GM21360 (cell line): ENCODE data around the gene MRPL52.
"Not testable (repeated sequence)": the region's sequence is repeated elsewhere in the genome, so short reads cannot be mapped to it uniquely, and the experiment has no call there.

Experiments
- ATAC-seq: cut with Tn5 transposase; IDR thresholded peaks from one replicate; pipeline ENCODE4 v1.9.1; 2021; ENCODE audit warnings: mild to moderate bottlenecking, moderate library complexity; ENCODE audit not compliant: unreplicated experiment

MRPL52 gene

DNA sequence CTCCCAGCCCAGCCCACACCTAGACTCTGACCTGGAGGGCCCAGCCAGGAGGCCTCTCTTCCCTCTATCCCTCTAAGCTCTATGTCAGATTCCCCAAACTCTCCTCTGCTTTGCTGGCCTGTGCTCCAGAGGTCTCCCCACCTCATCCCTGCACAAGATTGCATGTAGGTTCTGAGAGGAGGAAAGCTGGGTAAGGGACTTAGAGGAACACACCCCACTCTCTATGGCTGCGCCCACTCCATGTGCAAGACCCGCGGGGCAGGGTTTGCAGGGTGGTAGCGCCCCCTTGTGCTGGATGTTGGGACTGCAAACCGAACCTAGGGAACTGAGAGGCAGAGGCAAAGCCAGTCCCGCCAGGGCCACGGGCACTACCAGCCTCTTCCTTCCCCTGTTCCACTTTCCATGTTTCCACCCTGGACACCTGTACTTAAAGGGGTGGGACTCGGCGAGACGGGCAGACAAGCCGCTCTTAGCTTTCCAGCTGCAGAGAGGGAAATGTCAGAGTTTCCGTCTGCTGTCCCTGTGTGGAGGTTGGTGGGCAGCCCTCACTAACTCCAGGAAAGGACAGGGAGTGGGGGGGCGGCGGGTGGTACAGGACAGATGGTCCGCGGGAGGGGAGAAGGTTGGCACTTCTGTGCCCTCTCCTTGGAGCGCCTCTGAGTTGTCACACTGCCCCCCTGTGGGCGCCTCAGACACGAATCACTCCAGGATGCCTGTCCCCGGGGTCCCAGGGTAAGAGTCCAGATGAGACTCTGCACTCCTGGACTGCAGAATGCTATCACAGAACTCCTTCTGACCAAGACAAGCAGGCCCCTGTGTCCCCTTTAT is 23.5 kb downstream of the MRPL52 start:
- peak; percentile 77 for ATAC-seq

DNA sequence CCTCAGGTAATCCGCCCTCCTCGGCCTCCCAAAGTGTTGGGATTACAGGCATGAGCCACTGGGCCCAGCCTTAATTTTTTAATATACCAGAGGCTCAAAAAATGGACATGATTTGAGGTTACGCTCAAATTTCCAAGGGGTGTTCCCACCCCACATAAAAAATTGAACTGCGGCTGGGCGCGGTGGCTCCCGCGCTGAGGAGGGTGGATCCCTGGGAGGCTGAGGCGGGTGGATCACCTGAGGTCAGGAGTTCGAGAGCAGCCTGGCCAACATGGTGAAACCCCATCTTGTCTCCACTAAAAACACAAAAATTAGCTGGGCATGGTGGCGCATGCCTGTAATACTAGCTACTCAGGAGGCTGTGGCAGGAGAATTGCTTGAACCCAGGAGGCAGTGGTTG is 24.6 kb downstream of the MRPL52 start:
- ATAC-seq = not testable (repeated sequence)

DNA sequence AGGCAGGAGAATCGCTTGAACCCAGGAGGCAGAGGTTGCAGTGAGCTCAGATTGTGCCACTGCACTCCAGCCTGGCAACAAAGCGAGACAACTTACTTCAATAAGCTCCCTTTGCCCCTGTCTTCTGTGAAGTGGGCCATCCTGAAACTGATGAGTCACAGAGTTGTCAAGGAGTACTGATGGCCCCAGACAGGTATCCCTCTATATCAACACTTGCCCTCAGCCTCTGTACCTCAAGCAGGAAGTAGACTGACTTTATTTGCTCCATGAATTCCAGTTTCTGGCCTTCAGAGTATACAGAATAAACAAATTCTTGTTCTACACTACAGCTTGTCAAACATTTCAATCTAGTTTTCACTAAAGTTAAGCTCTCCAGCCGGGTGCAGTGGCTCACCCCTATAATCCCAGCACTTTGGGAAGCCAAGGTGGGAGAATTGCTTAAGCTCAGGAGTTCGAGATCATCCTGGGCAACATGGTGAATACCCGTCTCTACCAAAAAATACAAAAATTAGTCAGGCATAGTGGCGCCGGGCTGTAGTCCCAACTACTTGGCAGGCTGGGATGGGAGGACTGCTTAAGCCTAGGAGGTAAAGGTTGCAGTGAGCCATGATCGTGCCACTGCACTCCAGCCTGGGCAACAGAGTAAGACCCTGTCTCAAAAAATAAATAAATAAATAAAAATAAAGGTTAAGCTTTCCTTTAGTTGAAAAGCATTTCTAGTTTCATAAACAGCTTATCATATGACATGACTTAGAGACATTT is 25.5 kb downstream of the MRPL52 start:
- no peak for ATAC-seq

DNA sequence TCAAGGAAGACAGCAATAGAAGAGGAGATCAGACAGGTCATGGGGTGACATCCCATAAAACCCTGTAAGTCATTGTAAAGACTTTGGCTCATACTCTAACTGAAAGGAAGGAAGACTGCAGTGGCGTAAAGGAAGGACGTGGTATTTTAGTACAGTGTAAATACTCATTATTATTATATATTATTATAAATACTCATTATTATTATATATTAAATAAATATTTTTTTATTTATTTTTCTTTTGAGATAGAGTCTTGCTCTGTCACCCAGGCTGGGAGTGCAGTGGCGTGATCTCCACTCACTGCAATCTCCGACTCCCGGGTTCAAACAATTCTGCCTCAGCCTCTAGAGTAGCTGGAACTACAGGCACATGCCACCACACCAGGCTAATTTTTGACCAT is 26.7 kb downstream of the MRPL52 start:
- no peak for ATAC-seq

DNA sequence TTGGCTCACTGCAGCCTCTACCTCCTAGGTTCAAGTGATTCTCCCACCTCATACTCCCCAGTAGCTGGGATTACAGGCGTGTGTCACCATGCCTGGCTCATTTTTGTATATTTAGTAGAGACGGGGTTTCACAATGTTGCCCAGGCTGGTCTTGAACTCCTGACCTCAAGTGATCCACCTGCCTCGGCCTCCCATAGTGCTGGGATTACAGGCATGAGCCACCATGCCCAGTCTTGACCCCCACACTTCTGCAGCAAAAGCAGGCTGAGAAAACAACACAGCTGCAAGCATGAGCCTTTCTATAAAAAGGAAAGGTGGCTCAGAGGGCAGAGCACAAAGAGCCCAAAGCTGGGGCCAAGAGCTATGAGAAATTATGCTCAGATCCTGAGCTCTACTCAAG is 30.7 kb downstream of the MRPL52 start:
- ATAC-seq = not testable (repeated sequence)

DNA sequence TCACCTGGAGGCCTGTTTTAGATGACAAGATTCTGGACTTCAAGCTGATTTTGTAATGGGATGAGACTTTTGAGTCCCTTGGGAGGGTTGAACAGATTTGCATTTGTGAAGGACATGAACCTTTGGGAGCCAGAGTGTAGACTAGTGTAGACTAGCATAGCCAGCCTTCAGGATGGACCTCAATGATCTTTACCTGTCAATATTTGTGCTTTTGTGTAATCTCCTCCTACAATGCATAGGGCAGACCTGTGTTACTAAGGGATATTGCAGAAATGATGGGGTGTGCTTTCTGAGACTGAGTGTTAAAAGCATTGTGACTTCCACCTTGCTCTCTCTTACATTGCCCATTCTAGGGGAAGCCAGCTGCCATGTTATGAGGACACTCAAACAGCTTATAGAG is 32.0 kb downstream of the MRPL52 start:
- ATAC-seq = no peak

DNA sequence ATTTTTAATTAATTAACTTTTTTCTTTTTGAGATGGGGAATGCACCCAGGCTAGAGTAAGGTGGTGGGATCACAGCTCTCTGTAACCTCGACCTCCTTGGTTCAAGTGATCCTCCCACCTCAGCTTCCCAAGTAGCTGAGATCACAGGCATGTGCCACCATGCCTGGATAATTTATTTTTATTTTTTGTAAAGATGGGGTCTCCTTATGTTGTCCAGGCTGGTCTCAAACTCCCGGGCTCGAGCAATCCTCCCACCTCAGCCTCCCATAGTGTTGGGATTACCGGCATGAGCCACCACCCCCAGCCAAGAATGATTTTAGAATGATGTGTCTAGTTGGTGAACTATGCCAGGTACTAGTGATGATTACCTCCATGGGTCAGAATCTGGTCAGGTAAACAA is 35.3 kb downstream of the MRPL52 start:
- no peak for ATAC-seq

DNA sequence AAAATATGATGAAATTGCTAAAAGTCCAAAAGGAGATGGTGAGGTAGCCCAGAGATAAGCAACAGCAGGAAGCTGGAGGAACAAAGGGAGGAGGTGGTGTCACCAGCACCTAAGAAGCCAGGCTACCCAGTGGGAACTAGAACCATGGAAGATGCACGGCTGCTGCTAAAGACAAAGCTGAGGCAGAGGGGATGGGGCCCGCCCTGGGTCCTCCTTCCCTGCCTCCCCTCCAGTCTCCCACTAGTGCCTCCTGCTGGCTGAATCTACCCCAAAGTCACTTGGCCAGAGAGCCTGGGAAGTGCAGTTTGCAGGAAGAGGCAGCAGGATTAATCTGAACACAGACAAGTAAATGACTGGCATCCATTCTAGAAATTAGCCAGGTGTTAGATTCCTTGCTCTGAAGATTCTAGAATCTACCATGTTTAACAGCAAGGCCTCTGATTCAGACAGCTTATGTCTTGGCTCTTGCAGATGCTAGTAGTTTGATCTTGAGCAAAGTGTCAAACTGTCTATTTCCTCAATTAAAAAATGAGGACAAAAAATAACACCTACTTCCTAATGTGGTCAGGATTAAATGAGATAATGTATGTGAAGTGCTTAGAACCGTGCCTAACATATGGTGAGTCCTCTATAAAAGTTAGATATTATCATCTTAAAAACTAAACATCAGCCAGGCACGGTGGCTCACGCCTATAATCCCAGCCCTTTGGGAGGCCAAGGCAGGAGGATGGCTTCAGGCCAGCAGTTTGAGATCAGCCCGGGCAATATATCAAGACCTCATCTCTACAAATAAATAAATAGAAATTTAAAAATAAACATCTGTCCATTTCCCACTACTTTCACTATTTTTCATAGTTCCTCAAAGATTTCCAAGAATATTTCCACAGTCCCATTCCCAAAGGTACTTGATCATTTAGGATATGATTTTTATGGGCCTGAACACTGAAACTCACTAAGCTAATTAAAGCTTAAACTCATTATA is 36.0 kb downstream of the MRPL52 start:
- no peak for ATAC-seq

DNA sequence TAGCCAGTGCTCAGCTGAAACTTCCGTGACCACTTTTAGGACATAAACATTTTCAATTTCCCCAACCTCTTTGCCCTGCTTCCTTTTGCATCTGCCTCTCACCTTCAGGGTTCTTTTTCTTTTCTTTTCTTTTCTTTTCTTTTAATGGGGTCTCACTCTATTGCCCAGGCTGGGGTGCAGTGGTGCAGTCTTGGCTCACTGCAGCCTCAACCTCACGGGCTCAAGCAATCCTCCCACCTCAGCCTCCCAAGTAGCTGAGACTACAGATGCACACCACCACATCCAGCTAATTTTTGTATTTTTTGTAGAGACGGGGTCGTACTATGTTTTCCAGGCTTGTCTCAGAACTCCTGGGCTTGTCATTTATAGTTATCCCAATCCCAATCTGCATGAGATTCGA is 37.2 kb downstream of the MRPL52 start:
- ATAC-seq = no peak

DNA sequence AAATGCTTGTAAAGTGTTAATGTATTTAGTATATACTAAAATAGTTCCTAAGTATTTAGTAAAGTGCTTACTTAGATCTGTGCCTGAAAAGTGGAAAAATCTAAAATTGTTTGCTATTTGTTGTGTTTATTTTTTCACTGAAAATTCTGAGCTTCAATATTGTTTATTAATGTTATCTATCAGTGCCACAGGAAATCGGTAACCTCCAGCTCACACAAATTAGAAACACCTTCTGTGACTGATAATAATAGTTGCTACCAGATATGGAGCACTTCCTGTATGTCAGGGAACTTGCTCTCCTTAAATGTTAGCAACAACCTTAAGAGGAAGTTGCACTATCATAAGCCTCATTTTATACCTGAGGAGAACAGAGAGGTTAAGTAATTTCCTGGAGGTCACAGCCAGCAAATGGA is 41.1 kb downstream of the MRPL52 start:
- peak; percentile 28 for ATAC-seq

DNA sequence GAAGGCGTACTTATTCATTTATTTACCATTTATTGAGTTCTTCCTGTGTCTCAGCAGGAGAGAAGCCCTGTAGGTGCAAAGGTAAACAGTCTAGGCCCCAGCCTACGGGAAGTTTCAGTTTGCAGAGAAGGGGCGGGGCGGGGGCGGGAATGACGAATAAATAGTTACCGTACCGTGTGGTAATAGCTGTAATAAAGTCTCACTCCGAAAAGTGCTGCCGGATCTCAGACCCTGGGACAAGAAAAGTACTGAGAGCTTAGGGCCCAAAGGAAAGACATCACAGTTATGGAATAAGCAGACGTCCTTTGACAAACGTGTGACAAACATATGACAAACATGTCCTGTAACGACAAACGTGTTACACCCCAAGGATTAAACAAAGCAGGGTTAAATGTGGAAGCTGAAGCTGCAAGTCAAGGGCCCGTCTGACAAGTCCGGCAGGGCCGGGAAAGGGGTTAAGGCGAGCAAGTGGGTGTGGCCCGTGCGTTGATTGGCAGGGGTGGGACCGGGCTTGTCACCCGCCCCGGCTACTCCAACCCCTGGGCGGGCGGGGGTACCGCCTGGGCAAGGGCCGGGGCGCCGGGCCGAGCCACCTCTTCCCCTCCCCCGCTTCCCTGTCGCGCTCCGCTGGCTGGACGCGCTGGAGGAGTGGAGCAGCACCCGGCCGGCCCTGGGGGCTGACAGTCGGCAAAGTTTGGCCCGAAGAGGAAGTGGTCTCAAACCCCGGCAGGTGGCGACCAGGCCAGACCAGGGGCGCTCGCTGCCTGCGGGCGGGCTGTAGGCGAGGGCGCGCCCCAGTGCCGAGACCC is 41.7 kb downstream of the MRPL52 start, which contains the start of gene LRP10:
Gene LRP10 (plus strand): TSS at position 517 of the 809 bp plus-strand sequence. CDS start 564 bp downstream, outside the sequence.
- ATAC-seq = peak; percentile 72

DNA sequence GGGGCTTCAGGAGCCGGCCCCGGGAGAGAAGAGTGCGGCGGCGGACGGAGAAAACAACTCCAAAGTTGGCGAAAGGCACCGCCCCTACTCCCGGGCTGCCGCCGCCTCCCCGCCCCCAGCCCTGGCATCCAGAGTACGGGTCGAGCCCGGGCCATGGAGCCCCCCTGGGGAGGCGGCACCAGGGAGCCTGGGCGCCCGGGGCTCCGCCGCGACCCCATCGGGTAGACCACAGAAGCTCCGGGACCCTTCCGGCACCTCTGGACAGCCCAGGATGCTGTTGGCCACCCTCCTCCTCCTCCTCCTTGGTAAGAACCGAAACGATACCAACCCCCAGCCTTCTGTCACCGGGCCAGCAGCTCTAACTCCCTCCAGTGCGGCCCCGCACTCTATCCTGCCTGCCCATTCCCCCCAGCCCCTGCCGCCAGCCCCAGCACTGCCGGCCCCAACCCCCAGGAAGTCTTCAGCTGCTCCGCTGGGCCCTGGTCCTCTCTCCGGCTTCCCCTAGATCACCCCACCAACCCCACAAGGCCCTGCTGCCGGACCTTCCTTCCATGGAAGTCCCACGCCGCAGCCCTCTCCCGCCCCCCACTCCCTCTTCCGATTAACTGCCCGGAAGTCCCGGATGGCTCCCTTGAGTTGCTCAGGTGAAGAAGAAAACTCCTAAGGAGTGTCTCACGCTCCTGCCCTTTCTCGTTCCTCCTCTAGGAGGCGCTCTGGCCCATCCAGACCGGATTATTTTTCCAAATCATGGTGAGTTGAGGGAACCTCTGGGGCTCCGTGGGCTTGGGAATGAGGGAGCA is 42.5 kb downstream of the MRPL52 start:
- peak; percentile 25 for ATAC-seq

DNA sequence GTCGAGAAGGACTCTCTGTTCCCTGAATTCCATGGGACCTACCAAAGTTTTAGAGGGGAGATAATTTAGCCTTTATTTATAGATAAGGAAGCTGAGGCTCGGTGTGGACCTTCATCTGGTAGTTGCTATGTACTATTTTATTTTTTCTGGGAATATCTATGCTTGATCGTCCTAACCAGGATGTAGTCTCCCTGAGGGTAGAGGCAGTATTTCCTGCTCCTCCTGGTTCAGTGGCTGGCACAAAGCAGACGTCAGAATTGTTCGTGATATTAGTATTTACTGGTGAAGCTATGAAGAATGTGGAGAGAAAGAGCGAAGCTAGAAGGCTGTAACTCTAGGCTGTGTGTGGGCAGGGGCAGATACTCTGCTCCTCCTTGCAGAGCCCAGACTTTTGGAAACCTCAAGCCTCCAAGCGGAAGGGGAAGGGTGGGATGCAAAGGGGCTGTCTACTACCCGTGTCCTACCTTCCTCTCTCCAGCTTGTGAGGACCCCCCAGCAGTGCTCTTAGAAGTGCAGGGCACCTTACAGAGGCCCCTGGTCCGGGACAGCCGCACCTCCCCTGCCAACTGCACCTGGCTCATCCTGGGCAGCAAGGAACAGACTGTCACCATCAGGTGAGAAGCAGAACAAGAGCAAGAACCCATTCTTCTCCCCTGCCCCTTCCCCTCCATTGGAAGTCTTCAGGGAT is 43.3 kb downstream of the MRPL52 start:
- no peak for ATAC-seq

DNA sequence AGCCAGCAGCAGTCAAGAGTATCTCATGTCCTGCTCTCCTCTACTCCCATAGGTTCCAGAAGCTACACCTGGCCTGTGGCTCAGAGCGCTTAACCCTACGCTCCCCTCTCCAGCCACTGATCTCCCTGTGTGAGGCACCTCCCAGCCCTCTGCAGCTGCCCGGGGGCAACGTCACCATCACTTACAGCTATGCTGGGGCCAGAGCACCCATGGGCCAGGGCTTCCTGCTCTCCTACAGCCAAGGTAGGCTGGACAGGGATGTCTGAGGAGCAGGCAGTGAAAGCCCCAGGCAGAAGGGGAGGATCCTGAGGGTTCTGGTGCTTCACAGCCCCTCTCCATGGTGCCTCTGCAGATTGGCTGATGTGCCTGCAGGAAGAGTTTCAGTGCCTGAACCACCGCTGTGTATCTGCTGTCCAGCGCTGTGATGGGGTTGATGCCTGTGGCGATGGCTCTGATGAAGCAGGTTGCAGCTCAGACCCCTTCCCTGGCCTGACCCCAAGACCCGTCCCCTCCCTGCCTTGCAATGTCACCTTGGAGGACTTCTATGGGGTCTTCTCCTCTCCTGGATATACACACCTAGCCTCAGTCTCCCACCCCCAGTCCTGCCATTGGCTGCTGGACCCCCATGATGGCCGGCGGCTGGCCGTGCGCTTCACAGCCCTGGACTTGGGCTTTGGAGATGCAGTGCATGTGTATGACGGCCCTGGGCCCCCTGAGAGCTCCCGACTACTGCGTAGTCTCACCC is 45.5 kb downstream of the MRPL52 start:
- ATAC-seq = no peak

DNA sequence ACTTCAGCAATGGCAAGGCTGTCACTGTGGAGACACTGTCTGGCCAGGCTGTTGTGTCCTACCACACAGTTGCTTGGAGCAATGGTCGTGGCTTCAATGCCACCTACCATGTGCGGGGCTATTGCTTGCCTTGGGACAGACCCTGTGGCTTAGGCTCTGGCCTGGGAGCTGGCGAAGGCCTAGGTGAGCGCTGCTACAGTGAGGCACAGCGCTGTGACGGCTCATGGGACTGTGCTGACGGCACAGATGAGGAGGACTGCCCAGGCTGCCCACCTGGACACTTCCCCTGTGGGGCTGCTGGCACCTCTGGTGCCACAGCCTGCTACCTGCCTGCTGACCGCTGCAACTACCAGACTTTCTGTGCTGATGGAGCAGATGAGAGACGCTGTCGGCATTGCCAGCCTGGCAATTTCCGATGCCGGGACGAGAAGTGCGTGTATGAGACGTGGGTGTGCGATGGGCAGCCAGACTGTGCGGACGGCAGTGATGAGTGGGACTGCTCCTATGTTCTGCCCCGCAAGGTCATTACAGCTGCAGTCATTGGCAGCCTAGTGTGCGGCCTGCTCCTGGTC is 46.1 kb downstream of the MRPL52 start:
- no peak for ATAC-seq

DNA sequence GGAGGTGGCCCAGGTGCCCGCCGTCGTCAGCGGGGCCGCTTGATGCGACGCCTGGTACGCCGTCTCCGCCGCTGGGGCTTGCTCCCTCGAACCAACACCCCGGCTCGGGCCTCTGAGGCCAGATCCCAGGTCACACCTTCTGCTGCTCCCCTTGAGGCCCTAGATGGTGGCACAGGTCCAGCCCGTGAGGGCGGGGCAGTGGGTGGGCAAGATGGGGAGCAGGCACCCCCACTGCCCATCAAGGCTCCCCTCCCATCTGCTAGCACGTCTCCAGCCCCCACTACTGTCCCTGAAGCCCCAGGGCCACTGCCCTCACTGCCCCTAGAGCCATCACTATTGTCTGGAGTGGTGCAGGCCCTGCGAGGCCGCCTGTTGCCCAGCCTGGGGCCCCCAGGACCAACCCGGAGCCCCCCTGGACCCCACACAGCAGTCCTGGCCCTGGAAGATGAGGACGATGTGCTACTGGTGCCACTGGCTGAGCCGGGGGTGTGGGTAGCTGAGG is 47.4 kb downstream of the MRPL52 start:
- no peak for ATAC-seq
